ENCODE measurements around the gene NTN1. TPM values are rescaled to one million over a fixed set of nuclear protein-coding genes. Genes with fewer than 3 reads are reported as not detected.

The NTN1 gene
- total and polyA plus RNA-seq, 12 donors, result 0.12 to 0.84 (median 0.28) TPM

- TF ChIP-seq POLR2A (IDR thresholded peaks at IDR 0.05) (no peak), CTCF (IDR thresholded peaks at IDR 0.05) (no peak)
- Histone ChIP-seq H3K27me3 (no peaks in the 10 kb centered on the region), H3K4me1 (replicated peaks in 1 of 2) (no peaks in the 10 kb centered on the region), H3K4me3 (no peak overlapping the region), H3K27ac (no peak overlapping the region), H3K36me3 (replicated peaks in 1 of 2) (no peaks in the 10 kb centered on the region), H3K9me3 (replicated peaks in 1 of 3) (no peaks in the 10 kb centered on the region)
- DNase-seq, result no peak
- intact Hi-C loops (cut with DNase I), result no loop called here
- 77 to 84% (median 81%) methylated on average over 4 of the region's 4 CpGs for WGBS, 4 donors
These were observed 86.2 kb downstream of the NTN1 start for GRCh38 chr17:9107527-9107926.

GRCh38 chr17:9108146-9108545, 86.8 kb downstream of the NTN1 start:
- 73 to 77% (median 74%) methylated on average over 3 to 6 of the region's 6 CpGs for WGBS, 4 donors
- no peaks in the 10 kb centered on the region for H3K4me1 ChIP-seq (replicated peaks in 1 of 2)
- no peak for DNase-seq
- no peak overlapping the region for H3K4me3 ChIP-seq
- intact Hi-C loops (cut with DNase I), result no loop called here
- H3K27ac ChIP-seq, result no peak overlapping the region
- no peaks in the 10 kb centered on the region for H3K36me3 ChIP-seq (replicated peaks in 1 of 2)
- H3K27me3 ChIP-seq, result no peaks in the 10 kb centered on the region
- TF ChIP-seq POLR2A (IDR thresholded peaks at IDR 0.05) (no peak), CTCF (IDR thresholded peaks at IDR 0.05) (no peak)
- no peaks in the 10 kb centered on the region for H3K9me3 ChIP-seq (replicated peaks in 1 of 3)

GRCh38 chr17:9109933-9110332, 88.6 kb downstream of the NTN1 start:
- Histone ChIP-seq H3K27ac (no peak overlapping the region), H3K9me3 (replicated peaks in 1 of 3) (no peaks in the 10 kb centered on the region), H3K27me3 (no peaks in the 10 kb centered on the region), H3K36me3 (replicated peaks in 1 of 2) (no peaks in the 10 kb centered on the region), H3K4me3 (no peak overlapping the region), H3K4me1 (replicated peaks in 1 of 2) (no peaks in the 10 kb centered on the region)
- DNase-seq, result no peak
- TF ChIP-seq POLR2A (IDR thresholded peaks at IDR 0.05), result no peak
- intact Hi-C loops (cut with DNase I), result no loop called here
- 64 to 88% (median 80%) methylated on average over 4 of the region's 4 CpGs for WGBS, 4 donors

GRCh38 chr17:9110501-9110900, 89.2 kb downstream of the NTN1 start:
- Histone ChIP-seq H3K4me1 (replicated peaks in 1 of 2) (no peaks in the 10 kb centered on the region), H3K27ac (no peak overlapping the region), H3K36me3 (replicated peaks in 1 of 2) (no peaks in the 10 kb centered on the region), H3K27me3 (peaks cover under 1% of the 10 kb centered on the region), H3K9me3 (replicated peaks in 1 of 3) (no peaks in the 10 kb centered on the region), H3K4me3 (no peak overlapping the region)
- DNase-seq, result no peak
- TF ChIP-seq POLR2A (IDR thresholded peaks at IDR 0.05) (no peak), CTCF (IDR thresholded peaks at IDR 0.05) (no peak)
- intact Hi-C loops (cut with DNase I), result no loop called here
- WGBS, 4 donors, result 88 to 95% (median 90%) methylated on average over 7 of the region's 7 CpGs

Measured in adrenal gland (tissue), 12 donors.